IPS-15b (cell line): ENCODE results near the gene PIGN.

Source experiments
- H3K27me3 ChIP-seq: one replicate; pipeline ENCODE4 v1.6.1; 2013; ENCODE audit warnings: low read length; ENCODE audit not compliant: control insufficient read depth, insufficient read depth
- H3K36me3 ChIP-seq: one replicate; pipeline ENCODE4 v1.6.1; 2013; ENCODE audit warnings: low read length; ENCODE audit not compliant: control insufficient read depth, insufficient read depth
- H3K4me1 ChIP-seq: one replicate; pipeline ENCODE4 v1.6.1; 2013; ENCODE audit warnings: mild to moderate bottlenecking, low read length; ENCODE audit not compliant: control insufficient read depth, insufficient read depth
- H3K4me3 ChIP-seq: one replicate; pipeline ENCODE4 v1.5.1; 2013; ENCODE audit warnings: low read depth, low read length
- H3K9ac ChIP-seq: one replicate; pipeline ENCODE4 v1.6.1; 2013; ENCODE audit warnings: low read depth, mild to moderate bottlenecking, low read length
- H3K9me3 ChIP-seq: one replicate; pipeline ENCODE4 v1.6.1; 2013; ENCODE audit warnings: mild to moderate bottlenecking, low read length; ENCODE audit not compliant: control insufficient read depth, insufficient read depth

Gene PIGN

DNA sequence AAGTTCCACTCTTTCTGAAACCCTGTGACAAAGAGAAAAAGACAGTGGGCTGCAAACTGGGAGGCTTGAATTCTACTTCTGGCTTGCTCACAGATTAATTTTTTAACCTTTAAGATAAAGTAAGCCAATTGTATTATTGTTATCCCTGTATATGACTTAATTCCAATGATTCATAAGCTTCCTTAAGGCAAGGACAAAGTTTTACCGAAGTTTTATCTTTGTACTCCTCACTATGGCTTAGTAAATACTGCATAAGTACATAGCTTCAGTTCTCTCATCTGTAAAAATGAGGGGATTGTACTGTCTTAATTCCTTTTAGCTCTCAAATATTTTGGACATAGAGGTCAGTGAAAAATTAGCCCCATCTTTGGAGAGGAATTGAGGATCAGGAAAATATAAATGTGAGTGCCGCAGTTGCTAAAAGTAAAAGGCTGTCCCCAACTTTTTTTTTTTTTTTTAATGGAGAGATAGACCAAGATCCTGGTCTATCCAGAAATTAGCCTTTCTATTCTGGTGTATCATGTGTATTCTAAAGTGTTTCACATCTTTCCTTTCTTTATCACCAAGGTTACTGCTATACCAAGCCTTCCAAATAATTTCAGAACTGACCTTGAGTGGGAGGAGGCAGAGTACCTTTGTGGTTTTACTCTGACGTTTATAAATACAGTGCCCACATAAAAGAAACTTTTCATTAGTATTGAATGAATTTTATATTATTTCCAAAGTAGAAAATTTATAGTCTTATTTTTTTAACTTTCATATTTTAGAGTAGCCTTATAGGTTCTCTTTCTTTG lies 13.5 kb upstream of the PIGN start:
- H3K9ac ChIP-seq = no peak overlapping the region
- H3K27me3 ChIP-seq = no peaks in the 10 kb centered on the region
- H3K36me3 ChIP-seq = peaks cover under 1% of the 10 kb centered on the region
- no peak overlapping the region for H3K4me3 ChIP-seq
- no peaks in the 10 kb centered on the region for H3K4me1 ChIP-seq
- H3K9me3 ChIP-seq = no peaks in the 10 kb centered on the region

DNA sequence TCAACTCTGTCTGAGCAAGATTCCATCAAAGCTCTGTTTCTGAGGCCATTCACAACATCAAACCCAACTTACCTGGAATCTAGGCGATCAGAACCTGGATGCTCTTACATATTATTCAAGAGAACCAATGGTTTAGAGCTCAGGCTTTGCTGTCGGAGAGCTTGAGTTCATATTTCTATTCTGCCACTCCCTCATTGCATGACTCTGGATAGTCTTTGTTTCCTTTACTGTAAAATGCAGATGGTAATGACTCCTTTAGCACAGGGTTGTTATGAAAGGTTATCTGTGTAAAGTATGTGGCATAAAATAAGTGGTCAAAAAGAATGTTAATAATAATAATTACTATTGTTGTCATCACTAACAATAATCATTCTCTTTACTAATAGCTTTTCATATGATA lies 12.8 kb upstream of the PIGN start:
- no peak overlapping the region for H3K9ac ChIP-seq
- H3K4me3 ChIP-seq = no peak overlapping the region
- H3K4me1 ChIP-seq = no peaks in the 10 kb centered on the region
- H3K9me3 ChIP-seq = no peaks in the 10 kb centered on the region
- H3K27me3 ChIP-seq = no peaks in the 10 kb centered on the region
- H3K36me3 ChIP-seq = no peaks in the 10 kb centered on the region

DNA sequence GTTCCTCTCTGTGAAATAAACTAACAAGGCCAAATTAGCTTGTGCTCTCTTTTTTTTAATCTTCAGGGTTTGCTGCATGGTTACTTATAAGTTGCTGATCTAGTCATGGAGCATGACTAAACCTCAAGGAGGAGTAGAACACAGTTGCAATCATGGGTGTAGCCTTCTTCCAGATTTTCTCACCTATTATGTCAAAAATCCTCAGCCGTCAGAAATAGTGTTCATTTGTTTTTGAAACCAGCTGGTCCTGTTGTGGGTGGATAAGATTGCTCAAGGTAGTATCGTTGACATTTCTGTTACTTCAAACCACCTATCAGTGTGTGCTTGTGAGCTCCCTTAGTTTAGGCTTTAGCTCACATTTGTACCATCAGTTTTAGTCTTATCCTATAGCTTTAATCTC lies 11.4 kb upstream of the PIGN start:
- H3K4me3 ChIP-seq = no peak overlapping the region
- H3K4me1 ChIP-seq = no peaks in the 10 kb centered on the region
- no peaks in the 10 kb centered on the region for H3K36me3 ChIP-seq
- H3K27me3 ChIP-seq = no peaks in the 10 kb centered on the region
- H3K9me3 ChIP-seq = no peaks in the 10 kb centered on the region
- H3K9ac ChIP-seq = no peak overlapping the region

DNA sequence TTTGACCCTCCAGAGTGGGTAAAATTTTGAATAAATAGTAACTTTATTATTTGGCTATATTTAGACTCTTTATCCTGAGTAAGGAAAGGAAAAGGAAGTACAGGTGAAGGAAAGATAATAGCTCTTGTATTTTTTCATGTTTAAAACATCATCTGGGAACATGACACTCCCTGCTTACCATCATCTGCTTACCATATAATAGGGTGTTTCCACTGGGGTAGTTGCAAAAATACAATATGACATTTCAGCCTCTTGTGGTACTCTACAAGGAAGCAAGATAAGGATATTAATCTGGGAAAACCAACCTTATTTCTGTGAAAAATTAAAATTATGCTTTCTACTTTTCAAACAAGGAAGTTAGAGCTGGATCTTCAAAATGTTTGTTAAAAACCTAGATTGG lies 10.1 kb upstream of the PIGN start:
- Histone ChIP-seq H3K4me3 (no peak overlapping the region), H3K4me1 (no peaks in the 10 kb centered on the region), H3K9ac (no peak overlapping the region), H3K27me3 (no peaks in the 10 kb centered on the region), H3K36me3 (no peaks in the 10 kb centered on the region), H3K9me3 (no peaks in the 10 kb centered on the region)

DNA sequence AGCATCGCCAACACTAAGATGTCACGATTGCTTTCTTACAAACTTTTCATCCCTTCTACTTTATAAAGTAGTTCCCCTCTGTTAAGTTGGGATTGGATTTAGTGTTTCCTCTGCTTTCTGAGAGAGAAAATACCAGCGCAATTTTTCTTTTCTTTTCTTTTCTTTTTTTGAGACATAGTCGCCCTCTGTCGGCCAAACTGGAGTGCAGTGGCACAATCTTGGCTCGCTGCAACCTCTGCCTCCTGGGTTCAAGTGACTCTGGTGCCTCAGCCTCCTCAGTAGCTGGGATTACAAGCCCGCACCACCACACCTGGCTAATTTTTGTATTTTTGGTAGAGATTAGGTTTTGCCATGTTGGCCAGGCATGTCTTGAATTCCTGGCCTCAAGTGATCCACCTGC lies 9.2 kb upstream of the PIGN start:
- Histone ChIP-seq H3K4me1 (no peaks in the 10 kb centered on the region), H3K4me3 (no peak overlapping the region), H3K9me3 (no peaks in the 10 kb centered on the region), H3K27me3 (no peaks in the 10 kb centered on the region), H3K9ac (no peak overlapping the region), H3K36me3 (no peaks in the 10 kb centered on the region)

- no peaks in the 10 kb centered on the region for H3K27me3 ChIP-seq
- H3K36me3 ChIP-seq = no peaks in the 10 kb centered on the region
- H3K9me3 ChIP-seq = no peaks in the 10 kb centered on the region
- H3K4me3 ChIP-seq = peak overlapping the region; percentile 98
- H3K4me1 ChIP-seq = no peaks in the 10 kb centered on the region
- no peak overlapping the region for H3K9ac ChIP-seq
These were observed 2.4 kb upstream of the PIGN start for GRCh38 chr18:62189208-62189607.

DNA sequence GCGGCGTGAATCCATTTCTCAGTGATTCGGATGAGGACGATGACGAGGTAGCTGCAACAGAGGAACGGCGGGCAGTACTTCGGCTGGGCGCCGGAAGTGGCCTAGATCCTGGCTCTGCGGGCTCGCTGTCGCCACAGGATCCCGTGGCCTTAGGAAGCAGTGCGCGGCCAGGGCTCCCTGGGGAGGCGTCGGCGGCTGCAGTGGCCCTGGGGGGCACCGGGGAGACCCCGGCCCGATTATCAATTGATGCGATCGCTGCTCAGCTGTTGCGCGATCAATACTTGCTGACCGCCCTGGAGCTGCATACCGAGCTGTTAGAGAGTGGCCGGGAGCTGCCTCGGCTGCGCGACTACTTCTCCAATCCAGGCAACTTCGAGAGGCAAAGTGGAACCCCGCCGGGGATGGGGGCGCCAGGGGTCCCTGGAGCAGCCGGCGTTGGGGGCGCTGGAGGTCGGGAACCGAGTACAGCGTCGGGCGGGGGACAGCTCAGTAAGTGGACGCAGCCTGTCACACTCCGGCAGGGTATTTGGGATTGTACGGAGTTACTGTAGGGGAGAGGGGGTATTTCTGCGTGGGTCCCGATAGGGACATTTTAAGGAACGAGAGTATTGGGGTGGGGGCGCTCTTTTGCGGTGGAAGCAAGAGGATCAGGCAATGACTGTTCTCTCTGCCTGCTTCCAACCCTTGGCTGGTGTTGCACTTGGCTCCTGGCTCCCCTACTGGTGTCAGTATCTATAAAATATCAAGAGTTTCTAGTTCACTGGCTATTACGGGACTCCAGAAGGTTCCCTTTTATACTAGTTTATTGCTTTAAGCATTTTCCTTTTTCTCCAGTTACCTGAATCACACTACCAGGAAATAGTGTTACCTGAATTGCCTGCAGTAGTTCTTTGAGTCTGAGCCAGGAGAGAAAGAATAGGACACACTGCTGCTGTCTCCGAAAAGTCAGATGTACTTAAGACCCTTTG lies 971 bp upstream of the PIGN start:
- H3K9ac ChIP-seq = peak overlapping the region; percentile 89
- H3K36me3 ChIP-seq = no peaks in the 10 kb centered on the region
- no peaks in the 10 kb centered on the region for H3K4me1 ChIP-seq
- H3K4me3 ChIP-seq = peak overlapping the region; percentile 98
- H3K27me3 ChIP-seq = no peaks in the 10 kb centered on the region
- no peaks in the 10 kb centered on the region for H3K9me3 ChIP-seq

DNA sequence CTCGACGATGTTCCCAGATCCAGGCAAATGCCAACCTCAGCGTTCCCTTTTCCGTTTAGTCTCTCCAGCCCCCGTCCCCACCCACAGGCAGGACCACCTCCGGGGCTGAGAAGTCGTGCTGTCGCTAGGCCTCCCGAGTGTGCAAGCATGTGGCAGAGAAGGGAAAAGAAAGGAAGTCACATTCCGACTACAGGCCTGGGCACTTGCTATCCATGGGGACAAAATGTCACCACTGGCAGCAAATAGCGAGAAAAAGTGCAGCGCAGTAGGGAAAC lies 420 bp downstream of the PIGN start:
- H3K9ac ChIP-seq = peak overlapping the region; percentile 61
- no peaks in the 10 kb centered on the region for H3K36me3 ChIP-seq
- H3K27me3 ChIP-seq = no peaks in the 10 kb centered on the region
- peak overlapping the region; percentile 89 for H3K4me3 ChIP-seq
- no peaks in the 10 kb centered on the region for H3K9me3 ChIP-seq
- H3K4me1 ChIP-seq = no peaks in the 10 kb centered on the region

DNA sequence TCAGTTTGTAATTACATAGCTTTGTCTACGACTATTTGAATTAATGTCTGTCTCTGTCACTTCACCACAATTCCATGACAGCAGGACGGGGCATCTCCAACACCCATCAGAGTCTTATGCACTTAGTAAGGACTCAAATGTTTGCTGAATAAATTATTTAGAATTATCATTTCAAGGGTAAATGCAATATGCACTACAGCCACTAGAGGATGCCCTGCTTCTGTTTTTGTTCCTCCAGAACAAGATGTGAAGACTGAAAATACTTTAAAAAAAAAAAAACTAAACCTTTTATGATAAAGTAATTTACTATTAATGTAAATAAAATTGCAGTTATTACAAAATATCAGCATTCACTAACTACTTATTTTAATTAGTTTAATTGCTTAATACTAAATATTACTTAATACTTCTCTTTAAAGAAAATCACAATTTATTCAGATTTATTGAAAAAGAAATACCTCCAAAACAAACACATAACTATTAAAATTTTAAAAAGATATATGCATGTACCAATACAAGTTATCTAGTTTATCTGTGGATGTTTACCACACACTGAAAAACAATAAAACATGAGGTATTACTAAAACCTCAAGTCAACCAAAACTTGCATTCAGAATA lies 3.2 kb downstream of the PIGN start:
- Histone ChIP-seq H3K36me3 (no peaks in the 10 kb centered on the region), H3K4me1 (no peaks in the 10 kb centered on the region), H3K9ac (no peak overlapping the region), H3K27me3 (no peaks in the 10 kb centered on the region), H3K9me3 (no peaks in the 10 kb centered on the region), H3K4me3 (no peak overlapping the region)

- H3K4me1 ChIP-seq = no peaks in the 10 kb centered on the region
- no peaks in the 10 kb centered on the region for H3K36me3 ChIP-seq
- no peaks in the 10 kb centered on the region for H3K27me3 ChIP-seq
- H3K9me3 ChIP-seq = no peaks in the 10 kb centered on the region
- H3K4me3 ChIP-seq = no peak overlapping the region
- no peak overlapping the region for H3K9ac ChIP-seq
These were observed 4.6 kb downstream of the PIGN start for GRCh38 chr18:62182220-62182619.

DNA sequence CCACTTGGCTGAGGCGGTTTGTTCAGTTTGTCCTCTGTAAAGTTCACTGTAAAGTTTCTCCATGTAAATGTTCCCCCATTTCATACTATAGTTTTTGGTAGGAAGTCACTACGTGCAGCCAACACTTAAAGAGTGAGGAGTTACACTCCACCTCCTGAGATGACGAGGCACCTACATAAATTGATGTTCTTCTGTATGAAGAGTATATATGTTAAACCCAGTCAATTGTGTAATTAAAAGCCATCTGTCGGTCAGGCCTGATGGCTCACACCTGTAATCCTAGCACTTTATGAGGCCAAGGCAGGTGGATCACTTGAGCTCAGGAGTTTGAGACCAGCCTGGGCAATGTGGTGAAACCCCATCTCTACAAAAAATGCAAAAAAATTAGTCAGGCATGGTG lies 7.6 kb downstream of the PIGN start:
- H3K9ac ChIP-seq = peak overlapping the region; percentile 16
- H3K27me3 ChIP-seq = no peaks in the 10 kb centered on the region
- H3K4me1 ChIP-seq = no peaks in the 10 kb centered on the region
- no peaks in the 10 kb centered on the region for H3K9me3 ChIP-seq
- H3K4me3 ChIP-seq = no peak overlapping the region
- no peaks in the 10 kb centered on the region for H3K36me3 ChIP-seq
